Ishikawa (cell line): ENCODE results near the gene SEPHS1.

Experiments
- EGR1 ChIP-seq: IDR thresholded peaks from 2 replicates; pipeline ENCODE4 v1.6.1; 2012
- EP300 ChIP-seq: IDR thresholded peaks from 2 replicates; pipeline ENCODE4 v1.6.1; 2012; ENCODE audit warnings: borderline replicate concordance
- RAD21 ChIP-seq: IDR thresholded peaks from 2 replicates; pipeline ENCODE4 v1.6.1; 2012; ENCODE audit warnings: low read depth
- REST ChIP-seq: IDR thresholded peaks from 2 replicates; pipeline ENCODE4 v1.6.1; 2012; ENCODE audit warnings: low read depth, mild to moderate bottlenecking
- ZBTB7A ChIP-seq: IDR thresholded peaks from 2 replicates; pipeline ENCODE4 v1.6.1; 2012; ENCODE audit warnings: low read depth

GRCh38 chr10:13340626-13341376 is 7.3 kb downstream of the SEPHS1 start:
- no peak for TF ChIP-seq REST
- TF ChIP-seq RAD21, result no peak
- TF ChIP-seq EGR1, result no peak
- TF ChIP-seq ZBTB7A, result no peak
- no peak for TF ChIP-seq EP300
